Measurements from ENCODE around the gene TRRAP. TPM values are rescaled to one million over a fixed set of nuclear protein-coding genes. Genes with fewer than 3 reads are reported as not detected.
"Not testable (repeated sequence)": the region's sequence is repeated elsewhere in the genome, so short reads cannot be mapped to it uniquely, and the experiment has no call there.

The TRRAP gene
- total RNA-seq, 2 donors from 2014 or later = 57.9 to 78.3 TPM

- H3K27ac Mint-ChIP-seq = no peak overlapping the region
- ATAC-seq (no peak), DNase-seq (ENCODE audit: low spot score) (no peak)
- no peaks in the 10 kb centered on the region for H3K9me3 Mint-ChIP-seq
- H3K4me1 Mint-ChIP-seq (ENCODE audit: low read depth in 2 of 2) = peaks cover 6% of the 10 kb centered on the region in 2 donors
- no peak overlapping the region for H3K4me3 Mint-ChIP-seq
- peaks cover 11% of the 10 kb centered on the region for H3K36me3 Mint-ChIP-seq
- H3K27me3 Mint-ChIP-seq = no peaks in the 10 kb centered on the region
Observed at GRCh38 chr7:99035723-99036545, 157.6 kb downstream of the TRRAP start.

- Mint-ChIP-seq H3K4me3 (no peak overlapping the region), H3K27ac (no peak overlapping the region), H3K9me3 (no peaks in the 10 kb centered on the region), H3K27me3 (no peaks in the 10 kb centered on the region), H3K36me3 (peaks cover 12% of the 10 kb centered on the region), H3K4me1 (ENCODE audit: low read depth in 2 of 2) (peaks cover 6% of the 10 kb centered on the region in 2 donors)
- ATAC-seq = no peak
- DNase-seq (ENCODE audit: low spot score) = no peak
Observed at GRCh38 chr7:99036546-99037111, 158.3 kb downstream of the TRRAP start.

- H3K9me3 Mint-ChIP-seq = no peaks in the 10 kb centered on the region
- H3K27ac Mint-ChIP-seq = no peak overlapping the region
- H3K4me3 Mint-ChIP-seq = no peak overlapping the region
- DNase-seq (ENCODE audit: low spot score) (no peak), ATAC-seq (no peak)
- H3K36me3 Mint-ChIP-seq = peaks cover 16% of the 10 kb centered on the region
- peaks cover 6% of the 10 kb centered on the region in 2 donors for H3K4me1 Mint-ChIP-seq (ENCODE audit: low read depth in 2 of 2)
- H3K27me3 Mint-ChIP-seq = no peaks in the 10 kb centered on the region
Observed at GRCh38 chr7:99037327-99037940, 159.1 kb downstream of the TRRAP start.

- ATAC-seq = no peak
- no peaks in the 10 kb centered on the region for H3K9me3 Mint-ChIP-seq
- peaks cover 6% of the 10 kb centered on the region in 2 donors for H3K4me1 Mint-ChIP-seq (ENCODE audit: low read depth in 2 of 2)
- no peaks in the 10 kb centered on the region for H3K27me3 Mint-ChIP-seq
- peaks cover 23% of the 10 kb centered on the region for H3K36me3 Mint-ChIP-seq
- no peak overlapping the region for H3K4me3 Mint-ChIP-seq
- no peak for DNase-seq (ENCODE audit: low spot score)
- no peak overlapping the region for H3K27ac Mint-ChIP-seq
Observed at GRCh38 chr7:99038086-99038855, 159.9 kb downstream of the TRRAP start.

- DNase-seq (ENCODE audit: low spot score) (no peak), ATAC-seq (no peak)
- no peak overlapping the region for H3K27ac Mint-ChIP-seq
- no peaks in the 10 kb centered on the region for H3K9me3 Mint-ChIP-seq
- H3K4me1 Mint-ChIP-seq (ENCODE audit: low read depth in 2 of 2) = peaks cover 6% of the 10 kb centered on the region in 2 donors
- H3K36me3 Mint-ChIP-seq = peaks cover 28% of the 10 kb centered on the region
- H3K27me3 Mint-ChIP-seq = no peaks in the 10 kb centered on the region
- H3K4me3 Mint-ChIP-seq = no peak overlapping the region
Observed at GRCh38 chr7:99039384-99039891, 161.1 kb downstream of the TRRAP start.

GRCh38 chr7:99040104-99040958 lies 162.0 kb downstream of the TRRAP start:
- Mint-ChIP-seq H3K4me1 (ENCODE audit: low read depth in 2 of 2) (peaks cover 6% of the 10 kb centered on the region in 2 donors), H3K27ac (no peak overlapping the region), H3K27me3 (no peaks in the 10 kb centered on the region), H3K36me3 (peaks cover 28% of the 10 kb centered on the region), H3K4me3 (no peak overlapping the region), H3K9me3 (no peaks in the 10 kb centered on the region)
- peak; percentile 50 to 66 for ATAC-seq
- no peak for DNase-seq (ENCODE audit: low spot score)

GRCh38 chr7:99041526-99041925 lies 163.2 kb downstream of the TRRAP start:
- ATAC-seq (no peak), DNase-seq (ENCODE audit: low spot score) (no peak)
- Mint-ChIP-seq H3K9me3 (no peaks in the 10 kb centered on the region), H3K4me1 (ENCODE audit: low read depth in 2 of 2) (peaks cover 6% of the 10 kb centered on the region in 2 donors), H3K36me3 (peaks cover 34% of the 10 kb centered on the region), H3K27ac (no peak overlapping the region), H3K4me3 (no peak overlapping the region), H3K27me3 (no peaks in the 10 kb centered on the region)

- Mint-ChIP-seq H3K9me3 (no peaks in the 10 kb centered on the region), H3K36me3 (peaks cover 34% of the 10 kb centered on the region), H3K4me1 (ENCODE audit: low read depth in 2 of 2) (peaks cover 6% of the 10 kb centered on the region in 2 donors), H3K4me3 (no peak overlapping the region), H3K27ac (no peak overlapping the region), H3K27me3 (no peaks in the 10 kb centered on the region)
- DNase-seq (ENCODE audit: low spot score) (no peak), ATAC-seq (no peak)
Observed at GRCh38 chr7:99042957-99043356, 164.6 kb downstream of the TRRAP start.

- not testable (repeated sequence) for H3K4me3 Mint-ChIP-seq; H3K27me3 Mint-ChIP-seq; ATAC-seq; DNase-seq (ENCODE audit: low spot score); H3K4me1 Mint-ChIP-seq (ENCODE audit: low read depth in 2 of 2); H3K9me3 Mint-ChIP-seq; H3K27ac Mint-ChIP-seq
- H3K36me3 Mint-ChIP-seq = peaks cover 37% of the 10 kb centered on the region
Observed at GRCh38 chr7:99044858-99045257, 166.5 kb downstream of the TRRAP start.

- H3K27me3 Mint-ChIP-seq; H3K4me1 Mint-ChIP-seq (ENCODE audit: low read depth in 2 of 2); ATAC-seq; H3K9me3 Mint-ChIP-seq; H3K4me3 Mint-ChIP-seq; DNase-seq (ENCODE audit: low spot score); H3K27ac Mint-ChIP-seq: not testable (repeated sequence)
- H3K36me3 Mint-ChIP-seq = peaks cover 30% of the 10 kb centered on the region
Observed at GRCh38 chr7:99046262-99046661, 167.9 kb downstream of the TRRAP start.

GRCh38 chr7:99046722-99047121 lies 168.4 kb downstream of the TRRAP start:
- ATAC-seq (no peak), DNase-seq (ENCODE audit: low spot score) (no peak)
- Mint-ChIP-seq H3K27ac (no peak overlapping the region), H3K4me3 (no peak overlapping the region), H3K36me3 (peaks cover 33% of the 10 kb centered on the region), H3K9me3 (no peaks in the 10 kb centered on the region), H3K27me3 (no peaks in the 10 kb centered on the region), H3K4me1 (ENCODE audit: low read depth in 2 of 2) (no peaks in the 10 kb centered on the region)

- H3K9me3 Mint-ChIP-seq = no peaks in the 10 kb centered on the region
- H3K36me3 Mint-ChIP-seq = peaks cover 31% of the 10 kb centered on the region
- no peaks in the 10 kb centered on the region for H3K4me1 Mint-ChIP-seq (ENCODE audit: low read depth in 2 of 2)
- H3K27me3 Mint-ChIP-seq = no peaks in the 10 kb centered on the region
- H3K27ac Mint-ChIP-seq = no peak overlapping the region
- H3K4me3 Mint-ChIP-seq = no peak overlapping the region
- no peak for DNase-seq (ENCODE audit: low spot score)
- ATAC-seq = no peak
Observed at GRCh38 chr7:99047526-99048077, 169.3 kb downstream of the TRRAP start.

GRCh38 chr7:99050971-99051370 lies 172.6 kb downstream of the TRRAP start:
- no peaks in the 10 kb centered on the region for H3K27me3 Mint-ChIP-seq
- no peak overlapping the region for H3K27ac Mint-ChIP-seq
- H3K4me3 Mint-ChIP-seq = no peak overlapping the region
- DNase-seq (ENCODE audit: low spot score) (no peak), ATAC-seq (no peak)
- H3K36me3 Mint-ChIP-seq = peaks cover 14% of the 10 kb centered on the region
- no peaks in the 10 kb centered on the region for H3K4me1 Mint-ChIP-seq (ENCODE audit: low read depth in 2 of 2)
- H3K9me3 Mint-ChIP-seq = no peaks in the 10 kb centered on the region
